ENCODE measurements around the gene CEP72. TPM values are rescaled to one million over a fixed set of nuclear protein-coding genes. Genes with fewer than 3 reads are reported as not detected.
"Not testable (repeated sequence)": the region's sequence is repeated elsewhere in the genome, so short reads cannot be mapped to it uniquely, and the experiment has no call there.

The CEP72 gene
- total RNA-seq, 2 experiments from 2014 or later, result 21.9 to 23.8 TPM

GRCh38 chr5:600886-601541 lies 11.1 kb upstream of the CEP72 start:
- H3K27me3 Mint-ChIP-seq, result peaks cover 53% of the 10 kb centered on the region
- DNase-seq, result no peak
- no peak overlapping the region for H3K4me3 Mint-ChIP-seq
- peaks cover 3% of the 10 kb centered on the region for H3K4me1 Mint-ChIP-seq
- no peaks in the 10 kb centered on the region for H3K9me3 Mint-ChIP-seq
- no peak overlapping the region for H3K27ac Mint-ChIP-seq
- H3K36me3 Mint-ChIP-seq, result no peaks in the 10 kb centered on the region

DNA sequence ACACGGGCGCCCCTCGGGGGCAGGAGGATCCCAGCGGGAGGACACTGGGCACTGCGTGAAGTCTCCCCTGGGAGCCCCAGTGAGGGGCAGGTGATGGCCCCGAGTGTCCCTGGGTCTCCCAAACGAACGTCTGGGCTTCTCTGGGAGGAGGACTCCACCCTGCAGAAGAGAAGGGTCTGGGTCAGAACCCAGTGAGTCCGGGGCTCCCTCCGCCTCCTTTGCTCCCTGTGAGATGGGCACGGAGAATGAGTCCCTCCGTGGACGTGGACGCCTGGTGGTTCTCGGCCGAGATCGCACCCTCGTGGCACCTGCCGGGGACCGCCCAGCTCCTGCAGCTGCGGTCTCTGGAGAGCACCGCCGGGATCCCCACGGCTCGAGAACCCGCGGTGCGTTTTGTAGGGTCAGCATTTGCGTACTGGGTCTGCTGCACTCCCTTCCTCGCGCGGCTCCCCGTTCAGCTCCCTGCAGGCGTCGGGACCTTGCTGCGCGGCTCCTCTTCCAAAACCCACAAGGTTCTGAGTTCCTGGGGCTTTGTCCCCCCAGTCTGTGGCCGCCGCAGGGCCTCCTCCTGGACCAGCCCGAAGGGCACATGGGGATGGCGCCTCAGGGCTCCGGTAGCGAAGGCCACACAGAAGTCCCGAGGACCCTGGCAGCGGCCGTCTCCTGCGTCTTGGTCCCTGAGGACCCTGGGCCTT lies 10.2 kb upstream of the CEP72 start:
- peaks cover 53% of the 10 kb centered on the region for H3K27me3 Mint-ChIP-seq
- H3K4me3 Mint-ChIP-seq, result no peak overlapping the region

DNA sequence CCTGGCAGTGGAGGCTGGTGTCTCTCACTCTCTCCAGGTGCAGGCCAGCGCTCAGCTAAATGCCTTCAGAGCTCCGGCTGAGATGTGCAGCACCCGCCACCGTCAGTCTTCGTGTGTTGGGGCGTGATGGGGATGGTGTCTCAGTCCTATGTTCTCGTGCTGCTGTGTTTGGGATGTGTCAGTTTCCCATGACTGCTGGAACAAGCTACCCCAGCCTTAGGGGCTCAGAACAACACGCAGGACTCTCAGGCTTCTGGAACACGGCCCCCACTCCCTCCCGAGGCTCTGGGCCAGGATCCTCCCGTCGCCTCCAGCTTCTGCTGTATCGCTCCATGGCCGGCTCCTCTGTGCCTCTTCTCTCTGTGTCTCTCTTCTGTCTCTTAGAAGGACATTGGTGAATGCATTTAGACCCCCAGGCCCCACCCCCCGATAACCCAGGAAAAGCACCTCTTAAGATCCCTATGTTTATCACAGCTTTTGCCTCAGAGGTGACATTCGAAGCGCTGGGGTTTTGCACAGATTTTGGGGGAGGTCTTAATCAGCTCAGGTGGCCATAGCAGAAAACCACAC lies 9.6 kb upstream of the CEP72 start:
- Mint-ChIP-seq H3K9me3 (no peaks in the 10 kb centered on the region), H3K27ac (no peak overlapping the region), H3K27me3 (peaks cover 53% of the 10 kb centered on the region), H3K4me3 (no peak overlapping the region), H3K36me3 (no peaks in the 10 kb centered on the region), H3K4me1 (peaks cover 6% of the 10 kb centered on the region)
- no peak for DNase-seq

More for the DNA sequence above, 10.2 kb upstream of the CEP72 start:
- no peaks in the 10 kb centered on the region for H3K36me3 Mint-ChIP-seq
- no peak for DNase-seq
- no peak overlapping the region for H3K27ac Mint-ChIP-seq
- no peaks in the 10 kb centered on the region for H3K9me3 Mint-ChIP-seq
- peaks cover 3% of the 10 kb centered on the region for H3K4me1 Mint-ChIP-seq

GRCh38 chr5:603081-603998 lies 8.8 kb upstream of the CEP72 start:
- no peak overlapping the region for H3K27ac Mint-ChIP-seq
- H3K9me3 Mint-ChIP-seq, result no peaks in the 10 kb centered on the region
- peaks cover 7% of the 10 kb centered on the region for H3K4me1 Mint-ChIP-seq
- no peaks in the 10 kb centered on the region for H3K36me3 Mint-ChIP-seq
- no peak overlapping the region for H3K4me3 Mint-ChIP-seq
- peaks cover 48% of the 10 kb centered on the region for H3K27me3 Mint-ChIP-seq
- DNase-seq, result no peak

DNA sequence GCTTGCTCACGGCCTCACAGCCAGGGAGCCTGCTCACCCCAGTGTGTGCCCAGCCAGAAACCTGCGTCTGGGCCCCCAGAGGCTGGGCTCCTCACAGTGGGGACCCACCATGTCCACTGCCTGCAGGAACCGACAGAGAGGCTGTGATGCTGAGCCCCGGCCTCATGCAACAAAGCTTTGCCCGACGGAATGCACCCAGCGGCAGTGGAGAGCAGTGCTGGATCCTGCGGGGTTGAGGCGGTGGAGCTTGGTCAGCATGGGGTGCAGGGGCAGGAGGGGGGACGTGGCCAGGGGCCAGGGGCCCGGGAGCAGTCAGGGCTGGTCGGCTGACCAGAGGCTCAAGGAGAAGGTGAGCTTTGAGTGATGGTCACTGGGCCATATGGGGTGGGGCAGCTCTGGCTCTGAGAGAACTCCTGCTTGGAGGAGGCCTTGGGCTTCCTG lies 7.7 kb upstream of the CEP72 start:
- H3K4me1 Mint-ChIP-seq, result peaks cover 6% of the 10 kb centered on the region
- no peak for DNase-seq
- no peak overlapping the region for H3K27ac Mint-ChIP-seq

GRCh38 chr5:605090-605489 lies 7.0 kb upstream of the CEP72 start:
- H3K4me3 Mint-ChIP-seq, H3K4me1 Mint-ChIP-seq: not testable (repeated sequence)
- H3K27me3 Mint-ChIP-seq, result peaks cover 39% of the 10 kb centered on the region

More for the DNA sequence above, 7.7 kb upstream of the CEP72 start:
- Mint-ChIP-seq H3K27me3 (peaks cover 42% of the 10 kb centered on the region), H3K36me3 (no peaks in the 10 kb centered on the region), H3K9me3 (no peaks in the 10 kb centered on the region), H3K4me3 (no peak overlapping the region)

DNA sequence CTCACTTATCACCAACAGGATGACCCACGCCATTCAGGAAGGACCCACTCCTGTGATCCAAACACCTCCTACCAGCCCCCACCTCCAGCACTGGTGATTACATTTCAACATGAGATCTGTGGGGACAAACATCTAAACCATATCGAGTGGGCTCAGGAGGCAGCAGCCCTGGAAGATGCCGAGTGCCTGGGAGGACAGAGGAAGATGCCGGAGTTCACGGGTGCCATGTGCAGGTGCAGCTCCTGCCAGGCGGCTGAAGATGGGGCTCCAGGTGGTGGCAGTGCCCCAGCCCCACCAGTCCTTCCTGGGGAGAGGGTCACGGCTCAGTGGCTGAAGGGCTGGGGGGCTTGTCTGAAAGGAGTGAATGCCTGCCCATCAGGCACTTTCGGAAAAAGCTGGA lies 6.1 kb upstream of the CEP72 start:
- H3K4me1 Mint-ChIP-seq, result peaks cover 13% of the 10 kb centered on the region
- H3K4me3 Mint-ChIP-seq, result no peak overlapping the region
- H3K9me3 Mint-ChIP-seq, result no peaks in the 10 kb centered on the region
- peaks cover 30% of the 10 kb centered on the region for H3K27me3 Mint-ChIP-seq
- no peak for DNase-seq
- no peaks in the 10 kb centered on the region for H3K36me3 Mint-ChIP-seq
- no peak overlapping the region for H3K27ac Mint-ChIP-seq

More at GRCh38 chr5:605090-605489, 7.0 kb upstream of the CEP72 start:
- not testable (repeated sequence) for H3K27ac Mint-ChIP-seq, DNase-seq, H3K9me3 Mint-ChIP-seq, H3K36me3 Mint-ChIP-seq

DNA sequence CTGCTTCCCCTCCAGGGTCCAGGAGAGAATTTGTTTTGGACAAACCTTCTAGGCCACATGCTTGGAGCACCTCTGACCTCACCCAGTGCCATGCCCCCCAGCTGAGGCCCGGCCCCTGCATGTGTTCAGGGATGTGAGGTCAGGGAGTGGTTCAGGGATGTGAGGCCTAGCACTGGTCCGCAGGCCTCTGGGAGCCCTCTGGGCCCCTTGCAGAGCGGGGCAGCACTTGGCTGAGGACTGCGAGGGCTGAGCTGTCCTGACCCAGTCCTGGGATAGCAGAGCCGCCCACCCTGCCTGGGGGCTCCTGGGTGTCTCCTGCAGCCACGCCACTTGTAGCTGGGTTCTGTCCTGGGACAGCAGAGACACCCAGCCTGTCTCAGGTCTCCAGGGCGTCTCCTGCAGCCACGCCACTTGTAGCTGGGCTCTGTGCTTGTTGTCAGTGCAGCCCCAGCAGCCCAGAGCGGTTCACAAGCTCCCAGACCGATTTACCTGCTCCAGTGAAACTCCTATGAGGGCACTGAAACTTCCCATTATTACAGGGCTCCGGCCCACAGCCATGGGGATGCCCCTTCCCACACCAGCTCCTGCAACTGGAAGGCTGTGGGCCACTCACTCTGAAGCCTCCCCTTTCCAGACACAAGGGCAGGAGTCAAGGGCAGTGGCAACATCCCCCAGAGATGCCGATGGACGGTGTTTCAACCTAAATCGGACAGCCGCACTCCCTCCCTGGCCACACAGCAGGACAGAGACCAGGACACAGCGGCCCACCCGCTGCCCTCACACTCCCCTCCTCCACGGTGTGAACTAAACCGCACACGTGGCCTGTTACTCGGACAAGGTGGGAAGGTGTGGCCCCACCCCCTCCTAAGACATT lies 5.4 kb upstream of the CEP72 start:
- H3K4me1 Mint-ChIP-seq, result peaks cover 16% of the 10 kb centered on the region
- no peaks in the 10 kb centered on the region for H3K9me3 Mint-ChIP-seq
- H3K4me3 Mint-ChIP-seq, result no peak overlapping the region
- H3K27me3 Mint-ChIP-seq, result peaks cover 30% of the 10 kb centered on the region
- H3K36me3 Mint-ChIP-seq, result no peaks in the 10 kb centered on the region
- no peak overlapping the region for H3K27ac Mint-ChIP-seq
- no peak for DNase-seq

DNA sequence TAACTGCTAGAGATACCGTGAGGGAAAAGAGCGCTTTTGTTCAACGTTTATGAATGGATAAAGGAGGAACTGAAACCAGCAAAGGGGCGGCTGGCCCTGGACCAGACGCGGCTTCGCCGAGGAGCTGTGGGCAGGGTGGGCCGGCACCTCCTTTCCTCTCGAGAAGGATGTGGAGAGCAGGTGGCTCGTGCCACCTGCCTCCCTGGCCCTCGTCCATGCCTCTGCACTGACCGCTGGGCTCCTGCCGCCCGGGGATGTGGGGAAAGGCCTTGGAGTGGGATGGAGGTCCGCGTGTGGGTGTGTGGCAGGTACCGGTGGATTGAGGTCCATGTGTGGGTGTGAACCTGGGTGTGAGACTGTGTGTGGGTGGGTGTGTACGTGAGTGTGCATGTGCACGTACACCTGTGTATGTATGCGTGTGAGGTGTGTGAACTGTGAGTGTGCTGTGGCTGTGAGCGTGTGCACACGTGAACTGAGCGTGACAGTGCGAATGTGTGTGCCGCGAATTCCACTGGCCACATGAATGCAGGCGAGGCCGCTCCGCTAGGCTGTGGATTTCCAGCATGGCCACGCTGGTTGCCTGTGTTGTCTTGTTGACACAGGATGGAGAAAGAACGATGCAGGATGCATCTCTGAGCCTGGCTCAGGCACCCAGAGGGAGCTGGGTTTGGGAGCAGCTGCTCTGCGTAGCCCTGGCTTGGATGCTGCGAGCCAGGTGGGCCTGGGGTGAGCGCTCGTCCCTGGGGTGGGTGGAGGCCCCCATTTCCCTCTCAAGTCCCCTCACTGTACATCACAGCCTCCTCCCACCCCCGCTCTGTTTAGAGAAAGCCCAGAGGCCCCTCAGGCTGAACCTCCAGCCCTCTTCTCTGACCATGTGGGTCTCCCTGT lies 4.4 kb upstream of the CEP72 start:
- H3K27ac Mint-ChIP-seq, result no peak overlapping the region
- DNase-seq, result no peak
- H3K36me3 Mint-ChIP-seq, result peaks cover 2% of the 10 kb centered on the region
- H3K27me3 Mint-ChIP-seq, result peaks cover 24% of the 10 kb centered on the region
- peaks cover 17% of the 10 kb centered on the region for H3K4me1 Mint-ChIP-seq
- H3K9me3 Mint-ChIP-seq, result peaks cover under 1% of the 10 kb centered on the region
- H3K4me3 Mint-ChIP-seq, result no peak overlapping the region

DNA sequence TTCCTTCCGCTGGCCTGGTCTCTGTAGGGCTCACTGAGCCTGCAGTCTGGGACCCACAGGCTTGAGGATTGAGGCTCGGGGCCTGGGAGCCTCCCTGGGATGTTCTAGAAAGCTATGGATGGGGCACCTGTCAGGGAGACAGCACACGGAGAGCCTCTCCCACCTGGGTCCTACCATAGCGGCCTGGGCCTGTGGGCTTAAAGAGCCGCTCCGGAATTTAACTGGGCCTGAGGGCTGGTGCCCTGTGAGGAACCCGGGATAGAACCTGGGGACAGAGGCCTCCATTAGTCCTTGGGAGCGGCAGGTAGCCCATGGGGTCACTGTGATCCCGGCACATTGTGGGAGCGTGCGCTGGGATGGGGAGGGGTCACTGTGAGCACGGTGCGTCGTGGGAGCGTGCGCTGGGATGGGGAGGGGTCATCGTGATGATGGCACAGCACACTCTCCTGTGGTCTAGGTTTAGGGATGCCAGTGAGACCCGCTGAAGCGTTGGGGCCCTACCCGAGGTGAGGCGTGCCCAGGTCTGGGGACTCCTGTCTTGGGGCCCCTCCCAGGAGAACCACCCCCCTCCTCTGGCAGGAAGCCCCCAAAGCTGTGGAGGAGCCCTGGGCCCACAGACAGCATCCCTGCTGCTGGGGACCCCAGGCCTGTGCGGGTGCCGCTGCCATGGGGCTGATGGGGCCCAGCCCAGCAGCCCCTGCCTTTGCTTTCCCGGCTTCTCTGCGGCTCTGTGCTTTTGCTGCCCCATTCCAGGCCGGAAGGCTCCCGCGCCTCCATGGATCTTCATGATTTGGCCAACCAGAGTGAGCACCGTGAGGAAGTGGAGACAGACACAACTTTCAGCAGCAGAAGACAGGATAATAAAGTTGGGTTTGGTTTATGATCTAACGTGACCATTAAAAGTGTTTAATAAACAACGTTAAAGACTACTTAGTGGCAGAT lies 3.4 kb upstream of the CEP72 start:
- peaks cover 4% of the 10 kb centered on the region for H3K9me3 Mint-ChIP-seq
- H3K27ac Mint-ChIP-seq, result no peak overlapping the region
- H3K4me1 Mint-ChIP-seq, result peaks cover 21% of the 10 kb centered on the region
- peaks cover 23% of the 10 kb centered on the region for H3K27me3 Mint-ChIP-seq
- H3K4me3 Mint-ChIP-seq, result no peak overlapping the region
- no peak for DNase-seq
- peaks cover 7% of the 10 kb centered on the region for H3K36me3 Mint-ChIP-seq

- H3K4me1 Mint-ChIP-seq, result peaks cover 27% of the 10 kb centered on the region
- peaks cover 4% of the 10 kb centered on the region for H3K9me3 Mint-ChIP-seq
- H3K27ac Mint-ChIP-seq, result no peak overlapping the region
- peaks cover 13% of the 10 kb centered on the region for H3K36me3 Mint-ChIP-seq
- no peak overlapping the region for H3K4me3 Mint-ChIP-seq
- peaks cover 23% of the 10 kb centered on the region for H3K27me3 Mint-ChIP-seq
- no peak for DNase-seq
Observed at GRCh38 chr5:609506-609905, 2.6 kb upstream of the CEP72 start.

DNA sequence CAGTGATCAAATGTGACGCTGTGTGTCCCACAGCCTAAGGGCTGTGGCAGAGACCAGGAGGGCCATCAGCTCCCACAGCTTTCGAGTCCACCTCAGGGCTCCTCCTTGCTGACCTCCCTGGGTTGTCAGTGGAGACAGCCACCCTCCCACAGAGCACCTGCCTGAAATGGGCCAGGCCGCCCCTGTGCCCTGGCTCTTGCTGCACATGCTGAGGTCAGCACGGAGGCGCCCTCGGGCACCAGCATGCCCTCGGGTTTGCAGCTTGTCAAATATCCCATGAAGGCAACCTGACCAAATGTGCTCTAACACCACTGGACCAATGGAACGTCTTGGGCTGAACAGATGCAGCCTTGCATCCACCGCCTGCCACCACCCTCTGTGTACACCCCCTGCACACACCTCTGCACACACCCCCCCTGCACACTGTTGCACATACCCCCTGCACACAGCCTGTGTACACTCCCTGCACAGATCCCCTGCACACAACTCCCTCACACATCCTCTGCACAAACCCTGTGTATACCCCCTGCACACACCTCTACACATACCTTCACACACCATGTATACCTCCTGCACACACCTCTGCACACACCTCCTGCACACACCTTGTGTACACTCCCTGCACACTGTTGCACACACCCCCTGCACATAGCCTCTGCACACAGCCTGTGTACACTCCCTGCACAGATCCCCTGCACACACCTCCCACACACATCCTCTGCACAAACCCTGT lies 2.0 kb upstream of the CEP72 start:
- H3K4me1 Mint-ChIP-seq, result peaks cover 31% of the 10 kb centered on the region
- no peak overlapping the region for H3K4me3 Mint-ChIP-seq
- H3K36me3 Mint-ChIP-seq, result peaks cover 18% of the 10 kb centered on the region
- H3K9me3 Mint-ChIP-seq, result peaks cover 4% of the 10 kb centered on the region
- peaks cover 18% of the 10 kb centered on the region for H3K27me3 Mint-ChIP-seq
- DNase-seq, result no peak
- H3K27ac Mint-ChIP-seq, result no peak overlapping the region

Measured in activated naive CD8-positive, alpha-beta T cell treated with anti-CD3 and anti-CD28 coated beads for 36 hours (primary cell).